Body of pancreas (tissue), 4 donors: ENCODE results near the gene DRGX. TPM values are rescaled to one million over a fixed set of nuclear protein-coding genes. Genes with fewer than 3 reads are reported as not detected.
A peak's percentile ranks its signal among the peaks of the same experiment; 100 is the strongest.

ENCODE experiments used
- ATAC-seq: fragments of 150-250 bp; one replicate; pipeline ENCODE4 v1.9.1; 2016
- DNase-seq, 4 donors: peaks; one replicate each; pipeline ENCODE4 v3.0.0-alpha.2; 2019
- H3K27ac ChIP-seq, 4 donors: fragments of 200-600 bp; sonication (generic); 1 replicate in 3 of 4; 2 replicates in 1 of 4; pipeline versions ENCODE4 v1.5.1 to v1.6.1; 2016 to 2019; ENCODE audit warnings: mild to moderate bottlenecking in 1 of 4, mixed read lengths in 1 of 4, moderate library complexity in 1 of 4
- H3K27me3 ChIP-seq, 2 donors: fragments of 200-600 bp; sonication (generic); one replicate each; pipeline ENCODE4 v1.6.0; 2016; ENCODE audit warnings: mild to moderate bottlenecking in 1 of 2
- H3K36me3 ChIP-seq, 2 donors: fragments of 200-600 bp; sonication (generic); replicated peaks in 1 of 2; 2 replicates each; pipeline ENCODE4 v1.5.1; 2016; ENCODE audit warnings: low read depth in 2 of 2; ENCODE audit not compliant: insufficient read depth in 1 of 2
- H3K4me1 ChIP-seq: fragments of 200-600 bp; sonication (generic); one replicate; pipeline ENCODE4 v1.6.0; 2016
- H3K4me3 ChIP-seq, 2 donors: fragments of 200-600 bp; sonication (generic); 1 replicate in 1 of 2; 2 replicates in 1 of 2; pipeline ENCODE4 v1.5.1; 2016 to 2019
- H3K9me3 ChIP-seq, 3 donors: fragments of 200-600 bp; sonication (generic); 1 replicate in 2 of 3; 2 replicates in 1 of 3; pipeline ENCODE4 v1.5.1; 2016
- CTCF ChIP-seq, 7 experiments: fragments of 450-650 bp in 4 of 7; fragments of 200-600 bp in 3 of 7; sonication (generic) in 3 of 7; IDR thresholded peaks; one replicate each; pipeline ENCODE4 v1.5.1; 2016 to 2019; ENCODE audit warnings: antibody characterized with exemption in 7 of 7
- POLR2A ChIP-seq, 3 donors: fragments of 450-650 bp; IDR thresholded peaks; one replicate each; pipeline ENCODE4 v1.6.1; 2016; ENCODE audit warnings: antibody characterized with exemption in 3 of 3, mild to moderate bottlenecking in 2 of 3
- WGBS, 2 donors: methylation state at CpG; one replicate each; pipeline ENCODE4 v1.1.5; 2017; 5-methylcytosine and 5-hydroxymethylcytosine counted together
- intact Hi-C: fragments of 100-400 bp; cut with DNase I; formaldehyde crosslinking; loops from one replicate; pipeline ENCODE4 v1.15.1; 2023
- total RNA-seq, 2 donors: library from RNA; depleted of rRNA; stranded (reverse); fragments of >200 nt; gene quantifications; one replicate each; pipeline ENCODE4 v1.1.0, GENCODE V29; 2016

The DRGX gene
- total RNA-seq, 2 donors from 2014 or later: not detected

DNA sequence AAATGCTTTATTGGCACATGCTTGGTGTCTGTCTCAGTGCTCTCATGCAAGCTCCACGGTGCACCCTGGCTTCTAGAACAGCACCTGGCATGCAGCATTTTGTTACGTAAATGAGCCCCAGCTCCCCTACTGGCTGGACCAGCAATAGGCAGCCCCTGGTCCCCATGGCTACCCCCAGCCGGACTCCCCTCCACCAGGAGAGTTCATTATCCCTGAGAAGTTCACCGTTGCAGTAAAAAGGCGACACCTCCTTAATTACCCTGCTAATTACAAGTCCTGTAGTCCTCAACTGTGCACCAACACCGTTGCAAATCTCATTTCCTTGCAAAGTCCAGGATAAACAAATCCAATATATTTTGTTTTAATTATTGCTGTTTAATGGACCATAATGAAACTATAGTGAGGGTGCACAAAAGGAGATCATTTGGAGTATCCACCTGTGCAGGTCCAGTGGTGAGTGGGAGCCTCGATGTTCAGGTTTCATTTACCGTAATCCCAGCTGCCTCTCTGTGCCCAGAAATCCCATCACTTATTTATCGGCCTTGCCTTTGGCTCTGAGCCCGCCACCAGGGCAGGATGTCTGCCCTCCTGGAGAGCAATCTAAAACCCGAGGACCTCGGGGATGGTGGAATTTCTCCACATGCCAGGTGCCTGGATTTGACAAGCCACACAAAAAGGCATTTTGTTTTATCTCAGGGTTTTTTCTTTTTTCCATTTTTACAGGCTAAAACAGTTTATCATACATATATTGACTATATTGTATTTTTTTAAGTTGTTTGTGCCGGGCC, 12.8 kb upstream of the DRGX start:
- Histone ChIP-seq H3K4me1 (peaks cover 58% of the 10 kb centered on the region), H3K9me3 (no peaks in the 10 kb centered on the region), H3K27me3 (no peaks in the 10 kb centered on the region), H3K36me3 (no peaks in the 10 kb centered on the region), H3K27ac (peak overlapping the region in 3 of 4 donors; percentile 62 to 74 (median 63)), H3K4me3 (no peak overlapping the region)
- TF ChIP-seq POLR2A (IDR thresholded peaks at IDR 0.05) (no peak), CTCF (IDR thresholded peaks at IDR 0.05) (peak in 1 of 7 experiments; percentile 11)
- ATAC-seq (no peak), DNase-seq (peak; percentile 24 to 60 (median 41))
- intact Hi-C loops: loop anchor here (5.0 kb wide), 1 partner anchor 109 kb away; no protein-coding TSS in a partner anchor
- WGBS, 2 donors: 31 to 38% methylated on average over 13 of the region's 13 CpGs

DNA sequence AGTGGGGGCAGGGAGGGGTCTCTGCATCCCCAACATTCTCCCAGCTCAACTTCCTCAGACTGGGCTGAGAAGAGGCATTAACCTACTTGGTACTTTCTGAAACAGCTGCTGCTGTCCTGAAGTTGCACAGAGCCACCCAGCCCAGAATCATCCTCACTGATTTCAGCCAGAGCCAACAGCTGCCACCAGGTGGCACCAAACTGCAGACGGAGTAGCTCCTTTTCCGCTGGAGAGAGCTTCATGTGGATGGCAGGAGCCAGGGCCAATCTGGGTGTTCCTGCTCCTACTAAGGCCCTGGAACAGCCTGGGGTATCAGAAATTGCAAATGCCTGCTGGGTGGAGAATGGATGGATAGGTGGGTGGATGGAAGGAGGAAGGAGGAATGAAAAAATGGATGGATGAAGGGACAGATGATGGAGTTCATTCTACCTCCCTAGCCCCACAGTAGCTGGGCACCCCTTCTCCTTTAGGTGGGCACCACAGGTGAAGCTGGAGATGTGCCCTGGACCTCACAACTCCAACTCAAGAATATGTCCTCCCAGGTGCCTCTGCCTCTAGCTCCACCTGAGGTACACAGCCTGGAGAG, 11.8 kb upstream of the DRGX start:
- peak; percentile 84 to 91 (median 87) for DNase-seq
- intact Hi-C loops: loop anchor here (5.0 kb wide), 1 partner anchor 110 kb away; no protein-coding TSS in a partner anchor
- H3K27me3 ChIP-seq: no peaks in the 10 kb centered on the region
- H3K36me3 ChIP-seq: no peaks in the 10 kb centered on the region
- peak; percentile 77 to 93 (median 90) for TF ChIP-seq CTCF (IDR thresholded peaks at IDR 0.05)
- TF ChIP-seq POLR2A (IDR thresholded peaks at IDR 0.05): no peak
- no peaks in the 10 kb centered on the region for H3K9me3 ChIP-seq
- peaks cover 48% of the 10 kb centered on the region for H3K4me1 ChIP-seq
- no peak overlapping the region for H3K4me3 ChIP-seq
- peak overlapping the region in 1 of 4 donors; percentile 24 for H3K27ac ChIP-seq
- peak; percentile 62 for ATAC-seq
- WGBS, 2 donors: 5 to 7% methylated on average over 2 of the region's 2 CpGs

- Histone ChIP-seq H3K27ac (no peak overlapping the region), H3K4me3 (no peak overlapping the region), H3K4me1 (peaks cover 45% of the 10 kb centered on the region), H3K27me3 (no peaks in the 10 kb centered on the region), H3K36me3 (no peaks in the 10 kb centered on the region), H3K9me3 (no peaks in the 10 kb centered on the region)
- WGBS, 2 donors: 60 to 76% methylated on average over 5 of the region's 5 CpGs
- TF ChIP-seq CTCF (IDR thresholded peaks at IDR 0.05) (no peak), POLR2A (IDR thresholded peaks at IDR 0.05) (no peak)
- DNase-seq: no peak
- no peak for ATAC-seq
- intact Hi-C loops: loop anchor here (5.0 kb wide), 1 partner anchor 110 kb away; no protein-coding TSS in a partner anchor
Observed at GRCh38 chr10:49407151-49407550, 11.3 kb upstream of the DRGX start.

GRCh38 chr10:49404321-49404878, 8.5 kb upstream of the DRGX start:
- no peaks in the 10 kb centered on the region for H3K27me3 ChIP-seq
- ATAC-seq (no peak), DNase-seq (no peak)
- H3K4me1 ChIP-seq: peaks cover 18% of the 10 kb centered on the region
- TF ChIP-seq CTCF (IDR thresholded peaks at IDR 0.05) (no peak), POLR2A (IDR thresholded peaks at IDR 0.05) (no peak)
- no peak overlapping the region for H3K4me3 ChIP-seq
- no peaks in the 10 kb centered on the region for H3K36me3 ChIP-seq
- H3K9me3 ChIP-seq: no peaks in the 10 kb centered on the region
- WGBS, 2 donors: 49 to 66% methylated on average over 7 to 8 of the region's 8 CpGs
- intact Hi-C loops: no loop called here
- H3K27ac ChIP-seq: no peak overlapping the region
